ENCODE measurements around the gene CYP4F22.
A peak's percentile ranks its signal among the peaks of the same experiment; 100 is the strongest.

The CYP4F22 gene

GRCh38 chr19:15563325-15563794 is 55.0 kb downstream of the CYP4F22 start:
- Histone ChIP-seq H3K4me3 (ENCODE audit: low read depth, low read length) (no peak overlapping the region), H3K9ac (ENCODE audit: low read depth, low read length) (no peak overlapping the region), H3K36me3 (ENCODE audit: control insufficient read depth, insufficient read depth, low read length) (no peaks in the 10 kb centered on the region), H3K27me3 (ENCODE audit: control insufficient read depth, insufficient read depth, low read length) (no peaks in the 10 kb centered on the region), H3K4me1 (ENCODE audit: control insufficient read depth, insufficient read depth, low read length) (no peaks in the 10 kb centered on the region), H3K9me3 (ENCODE audit: control insufficient read depth, insufficient read depth, low read length) (no peaks in the 10 kb centered on the region)

- Histone ChIP-seq H3K9me3 (ENCODE audit: control insufficient read depth, insufficient read depth, low read length) (no peaks in the 10 kb centered on the region), H3K9ac (ENCODE audit: low read depth, low read length) (no peak overlapping the region), H3K27me3 (ENCODE audit: control insufficient read depth, insufficient read depth, low read length) (no peaks in the 10 kb centered on the region), H3K4me1 (ENCODE audit: control insufficient read depth, insufficient read depth, low read length) (no peaks in the 10 kb centered on the region), H3K36me3 (ENCODE audit: control insufficient read depth, insufficient read depth, low read length) (no peaks in the 10 kb centered on the region), H3K4me3 (ENCODE audit: low read depth, low read length) (no peak overlapping the region)
Observed at GRCh38 chr19:15563931-15564330, 55.6 kb downstream of the CYP4F22 start.

- H3K9me3 ChIP-seq (ENCODE audit: control insufficient read depth, insufficient read depth, low read length) = no peaks in the 10 kb centered on the region
- H3K4me1 ChIP-seq (ENCODE audit: control insufficient read depth, insufficient read depth, low read length) = no peaks in the 10 kb centered on the region
- no peak overlapping the region for H3K4me3 ChIP-seq (ENCODE audit: low read depth, low read length)
- H3K9ac ChIP-seq (ENCODE audit: low read depth, low read length) = no peak overlapping the region
- H3K27me3 ChIP-seq (ENCODE audit: control insufficient read depth, insufficient read depth, low read length) = peaks cover 7% of the 10 kb centered on the region
- H3K36me3 ChIP-seq (ENCODE audit: control insufficient read depth, insufficient read depth, low read length) = no peaks in the 10 kb centered on the region
Observed at GRCh38 chr19:15564534-15565168, 56.3 kb downstream of the CYP4F22 start.

GRCh38 chr19:15570420-15570819 is 62.1 kb downstream of the CYP4F22 start:
- H3K4me1 ChIP-seq (ENCODE audit: control insufficient read depth, insufficient read depth, low read length) = no peaks in the 10 kb centered on the region
- no peaks in the 10 kb centered on the region for H3K9me3 ChIP-seq (ENCODE audit: control insufficient read depth, insufficient read depth, low read length)
- H3K36me3 ChIP-seq (ENCODE audit: control insufficient read depth, insufficient read depth, low read length) = no peaks in the 10 kb centered on the region
- H3K27me3 ChIP-seq (ENCODE audit: control insufficient read depth, insufficient read depth, low read length) = peaks cover 10% of the 10 kb centered on the region
- no peak overlapping the region for H3K9ac ChIP-seq (ENCODE audit: low read depth, low read length)
- no peak overlapping the region for H3K4me3 ChIP-seq (ENCODE audit: low read depth, low read length)

GRCh38 chr19:15575406-15575805 is 67.1 kb downstream of the CYP4F22 start:
- Histone ChIP-seq H3K27me3 (ENCODE audit: control insufficient read depth, insufficient read depth, low read length) (peaks cover 4% of the 10 kb centered on the region), H3K9ac (ENCODE audit: low read depth, low read length) (no peak overlapping the region), H3K36me3 (ENCODE audit: control insufficient read depth, insufficient read depth, low read length) (no peaks in the 10 kb centered on the region), H3K4me1 (ENCODE audit: control insufficient read depth, insufficient read depth, low read length) (no peaks in the 10 kb centered on the region), H3K9me3 (ENCODE audit: control insufficient read depth, insufficient read depth, low read length) (no peaks in the 10 kb centered on the region), H3K4me3 (ENCODE audit: low read depth, low read length) (no peak overlapping the region)

- no peaks in the 10 kb centered on the region for H3K9me3 ChIP-seq (ENCODE audit: control insufficient read depth, insufficient read depth, low read length)
- peaks cover 4% of the 10 kb centered on the region for H3K27me3 ChIP-seq (ENCODE audit: control insufficient read depth, insufficient read depth, low read length)
- H3K4me1 ChIP-seq (ENCODE audit: control insufficient read depth, insufficient read depth, low read length) = no peaks in the 10 kb centered on the region
- no peak overlapping the region for H3K9ac ChIP-seq (ENCODE audit: low read depth, low read length)
- no peaks in the 10 kb centered on the region for H3K36me3 ChIP-seq (ENCODE audit: control insufficient read depth, insufficient read depth, low read length)
- no peak overlapping the region for H3K4me3 ChIP-seq (ENCODE audit: low read depth, low read length)
Observed at GRCh38 chr19:15576526-15577156, 68.3 kb downstream of the CYP4F22 start.

- Histone ChIP-seq H3K27me3 (ENCODE audit: control insufficient read depth, insufficient read depth, low read length) (peaks cover 4% of the 10 kb centered on the region), H3K4me3 (ENCODE audit: low read depth, low read length) (no peak overlapping the region), H3K9me3 (ENCODE audit: control insufficient read depth, insufficient read depth, low read length) (no peaks in the 10 kb centered on the region), H3K9ac (ENCODE audit: low read depth, low read length) (no peak overlapping the region), H3K4me1 (ENCODE audit: control insufficient read depth, insufficient read depth, low read length) (no peaks in the 10 kb centered on the region), H3K36me3 (ENCODE audit: control insufficient read depth, insufficient read depth, low read length) (no peaks in the 10 kb centered on the region)
Observed at GRCh38 chr19:15577184-15577771, 69.0 kb downstream of the CYP4F22 start.

GRCh38 chr19:15583346-15583745 is 75.0 kb downstream of the CYP4F22 start:
- H3K9ac ChIP-seq (ENCODE audit: low read depth, low read length) = no peak overlapping the region
- no peaks in the 10 kb centered on the region for H3K9me3 ChIP-seq (ENCODE audit: control insufficient read depth, insufficient read depth, low read length)
- no peaks in the 10 kb centered on the region for H3K4me1 ChIP-seq (ENCODE audit: control insufficient read depth, insufficient read depth, low read length)
- H3K27me3 ChIP-seq (ENCODE audit: control insufficient read depth, insufficient read depth, low read length) = peaks cover 24% of the 10 kb centered on the region
- no peak overlapping the region for H3K4me3 ChIP-seq (ENCODE audit: low read depth, low read length)
- no peaks in the 10 kb centered on the region for H3K36me3 ChIP-seq (ENCODE audit: control insufficient read depth, insufficient read depth, low read length)

- H3K9ac ChIP-seq (ENCODE audit: low read depth, low read length) = peak overlapping the region; percentile 37
- H3K4me3 ChIP-seq (ENCODE audit: low read depth, low read length) = peak overlapping the region; percentile 67
- no peaks in the 10 kb centered on the region for H3K4me1 ChIP-seq (ENCODE audit: control insufficient read depth, insufficient read depth, low read length)
- H3K36me3 ChIP-seq (ENCODE audit: control insufficient read depth, insufficient read depth, low read length) = no peaks in the 10 kb centered on the region
- H3K9me3 ChIP-seq (ENCODE audit: control insufficient read depth, insufficient read depth, low read length) = no peaks in the 10 kb centered on the region
- H3K27me3 ChIP-seq (ENCODE audit: control insufficient read depth, insufficient read depth, low read length) = peaks cover 26% of the 10 kb centered on the region
Observed at GRCh38 chr19:15584095-15584494, 75.8 kb downstream of the CYP4F22 start.

GRCh38 chr19:15584541-15585115 is 76.3 kb downstream of the CYP4F22 start:
- no peaks in the 10 kb centered on the region for H3K9me3 ChIP-seq (ENCODE audit: control insufficient read depth, insufficient read depth, low read length)
- H3K27me3 ChIP-seq (ENCODE audit: control insufficient read depth, insufficient read depth, low read length) = peaks cover 26% of the 10 kb centered on the region
- no peaks in the 10 kb centered on the region for H3K4me1 ChIP-seq (ENCODE audit: control insufficient read depth, insufficient read depth, low read length)
- H3K4me3 ChIP-seq (ENCODE audit: low read depth, low read length) = peak overlapping the region; percentile 67
- peak overlapping the region; percentile 37 for H3K9ac ChIP-seq (ENCODE audit: low read depth, low read length)
- no peaks in the 10 kb centered on the region for H3K36me3 ChIP-seq (ENCODE audit: control insufficient read depth, insufficient read depth, low read length)

- Histone ChIP-seq H3K9me3 (ENCODE audit: control insufficient read depth, insufficient read depth, low read length) (no peaks in the 10 kb centered on the region), H3K4me1 (ENCODE audit: control insufficient read depth, insufficient read depth, low read length) (no peaks in the 10 kb centered on the region), H3K27me3 (ENCODE audit: control insufficient read depth, insufficient read depth, low read length) (peaks cover 21% of the 10 kb centered on the region), H3K9ac (ENCODE audit: low read depth, low read length) (no peak overlapping the region), H3K4me3 (ENCODE audit: low read depth, low read length) (no peak overlapping the region), H3K36me3 (ENCODE audit: control insufficient read depth, insufficient read depth, low read length) (no peaks in the 10 kb centered on the region)
Observed at GRCh38 chr19:15587663-15588062, 79.3 kb downstream of the CYP4F22 start.

GRCh38 chr19:15588265-15588664 is 79.9 kb downstream of the CYP4F22 start:
- Histone ChIP-seq H3K4me1 (ENCODE audit: control insufficient read depth, insufficient read depth, low read length) (no peaks in the 10 kb centered on the region), H3K4me3 (ENCODE audit: low read depth, low read length) (no peak overlapping the region), H3K9me3 (ENCODE audit: control insufficient read depth, insufficient read depth, low read length) (no peaks in the 10 kb centered on the region), H3K36me3 (ENCODE audit: control insufficient read depth, insufficient read depth, low read length) (no peaks in the 10 kb centered on the region), H3K27me3 (ENCODE audit: control insufficient read depth, insufficient read depth, low read length) (peaks cover 15% of the 10 kb centered on the region), H3K9ac (ENCODE audit: low read depth, low read length) (no peak overlapping the region)
